Activated T-helper 1 cell treated with Interleukin-2 at 50 U/mL for 16 hours (primary cell): ENCODE results near the gene CYLD.

Experiments
- DNase-seq: peaks from one replicate; pipeline ENCODE4 v3.0.0-alpha.2; 2020; ENCODE audit warnings: low read depth

The CYLD gene

GRCh38 chr16:50741781-50742575, at the start of gene CYLD:
TSS of gene CYLD (plus strand) at chr16:50742086. CDS start at chr16:50749699, 7,613 bp downstream.
- DNase-seq = peak; percentile 99

GRCh38 chr16:50692644-50692998, 49.3 kb upstream of the CYLD start:
- no peak for DNase-seq

- DNase-seq = no peak
Measured at GRCh38 chr16:50692999-50693781, 48.7 kb upstream of the CYLD start, which contains the start of gene NOD2. TSS of gene NOD2 (plus strand) at chr16:50693606. CDS start at chr16:50699496, 5,890 bp downstream.

- DNase-seq = no peak
Measured at GRCh38 chr16:50694206-50694605, 47.7 kb upstream of the CYLD start.

- DNase-seq = no peak
Measured at GRCh38 chr16:50695017-50696000, 46.6 kb upstream of the CYLD start.

GRCh38 chr16:50696126-50696525, 45.8 kb upstream of the CYLD start:
- DNase-seq = no peak

- DNase-seq = peak; percentile 41
Measured at GRCh38 chr16:50696575-50697420, 45.1 kb upstream of the CYLD start.

GRCh38 chr16:50697421-50697715, 44.5 kb upstream of the CYLD start:
- no peak for DNase-seq

- DNase-seq = no peak
Measured at GRCh38 chr16:50697881-50698767, 43.8 kb upstream of the CYLD start.

GRCh38 chr16:50699326-50700159, 42.3 kb upstream of the CYLD start:
- DNase-seq = no peak

- DNase-seq = no peak
Measured at GRCh38 chr16:50702725-50703124, 39.2 kb upstream of the CYLD start.

- DNase-seq = no peak
Measured at GRCh38 chr16:50704245-50704644, 37.6 kb upstream of the CYLD start.

- DNase-seq = no peak
Measured at GRCh38 chr16:50705436-50706110, 36.3 kb upstream of the CYLD start.

GRCh38 chr16:50706250-50706649, 35.6 kb upstream of the CYLD start:
- no peak for DNase-seq

- no peak for DNase-seq
Measured at GRCh38 chr16:50708373-50709060, 33.4 kb upstream of the CYLD start.

- no peak for DNase-seq
Measured at GRCh38 chr16:50709061-50709684, 32.7 kb upstream of the CYLD start.

GRCh38 chr16:50709980-50710379, 31.9 kb upstream of the CYLD start:
- no peak for DNase-seq

- no peak for DNase-seq
Measured at GRCh38 chr16:50711040-50711439, 30.8 kb upstream of the CYLD start.
